C4-2B (cell line): ENCODE measurements around the gene STARD10.

Experiments
- CTCF ChIP-seq: fragments of 450-650 bp; conservative IDR thresholded peaks from 2 replicates; pipeline ENCODE4 v1.5.1; 2017; ENCODE audit warnings: mild to moderate bottlenecking
- ZFX ChIP-seq: fragments of 450-650 bp; IDR thresholded peaks from 2 replicates; pipeline ENCODE4 v1.6.1; 2017

- TF ChIP-seq CTCF (no peak), ZFX (no peak)
Observed at GRCh38 chr11:72741849-72742512, 51.9 kb downstream of the STARD10 start.
